Measurements from ENCODE around the gene SLC44A3. TPM values are rescaled to one million over a fixed set of nuclear protein-coding genes. Genes with fewer than 3 reads are reported as not detected.

The SLC44A3 gene
- total and polyA plus RNA-seq, 2 of the 13 experiments (the other 11 are each of a cell fraction or from before 2014, with no cell fraction given), result 6.8 to 14.1 TPM

- H3K27ac ChIP-seq (ENCODE audit: extremely low read length, insufficient read depth, low read length), result no peak overlapping the region
- ATAC-seq, result no peak
- no peak overlapping the region for H2AFZ ChIP-seq (ENCODE audit: low read length)
- H3K9ac ChIP-seq (ENCODE audit: insufficient read depth, low read depth, low read length), result no peak overlapping the region
- in situ Hi-C loops (cut with HindIII; ENCODE audit: extremely low pct_ligation_motif_present, low pct_unique_long_range_greater_than_20kb) (loop anchor here (5.0 to 25.0 kb wide), 2 partner anchors 190 to 385 kb away; partner anchors contain the start of gene RWDD3), intact Hi-C loops (cut with micrococcal nuclease; ENCODE audit: unreplicated experiment) (no loop called here)
- no peaks in the 10 kb centered on the region for H3K27me3 ChIP-seq (ENCODE audit: control insufficient read depth in 1 of 2, insufficient read depth in 2 of 2, low read length in 2 of 2)
- H3K4me1 ChIP-seq (ENCODE audit: insufficient read depth, low read length), result peaks cover 15% of the 10 kb centered on the region
- no peaks in the 10 kb centered on the region for H3K79me2 ChIP-seq (ENCODE audit: insufficient read depth, low read length)
- H3K9me3 ChIP-seq (ENCODE audit: low read length), result no peaks in the 10 kb centered on the region
- H4K20me1 ChIP-seq (ENCODE audit: insufficient read depth, low read length), result no peaks in the 10 kb centered on the region
- no peak for DNase-seq (ENCODE audit: low spot score)
- FAIRE-seq, result no peak
- H3K4me2 ChIP-seq (ENCODE audit: low read depth, low read length), result no peak overlapping the region
- CTCF ChIA-PET (ENCODE audit: low intra/inter-chr PET ratio, low total read pairs), result interaction anchor here (4.9 kb wide), 1 partner anchor 189 kb away, joined by 120 read pairs; no protein-coding TSS in a partner anchor
- POLR2A ChIA-PET, result no interaction called here
- H3K4me3 ChIP-seq (replicated peaks in 1 of 3; ENCODE audit: insufficient read depth in 1 of 3, low read depth in 2 of 3, low read length in 3 of 3), result no peak overlapping the region
- no TSS peak for BruUV-seq (replicated peaks)
- peaks cover 0 to 6% of the 10 kb centered on the region in 2 experiments; a peak in 1 of 5 replicates for H3K36me3 ChIP-seq (replicated peaks in 1 of 2; ENCODE audit: control insufficient read depth in 1 of 2, insufficient read depth in 2 of 2, low read length in 2 of 2)
- 59% methylated on average over 2 of the region's 2 CpGs for WGBS (ENCODE audit: low lambda C conversion rate)
- TF ChIP-seq HNRNPL (IDR thresholded peaks at IDR 0.05; ENCODE audit: low read depth, low read length), result no peak
- no peak for TF ChIP-seq ZNF136 (CRISPR knock-in tag; IDR thresholded peaks at IDR 0.05; ENCODE audit: low read depth)
- TF ChIP-seq ATF6 (CRISPR knock-in tag; conservative IDR thresholded peaks at IDR 0.05), result no peak
- TF ChIP-seq RERE (CRISPR knock-in tag; IDR thresholded peaks at IDR 0.05; ENCODE audit: low read depth), result no peak
- TF ChIP-seq MLXIP (CRISPR knock-in tag; IDR thresholded peaks at IDR 0.05; ENCODE audit: borderline replicate concordance), result no peak
- no peak for TF ChIP-seq SALL2 (CRISPR knock-in tag; IDR thresholded peaks at IDR 0.05)
- TF ChIP-seq KLF9 (CRISPR knock-in tag; IDR thresholded peaks at IDR 0.05; ENCODE audit: low read depth), result no peak
- TF ChIP-seq ZBTB39 (CRISPR knock-in tag; IDR thresholded peaks at IDR 0.05), result no peak
- TF ChIP-seq MXD4 (CRISPR knock-in tag; IDR thresholded peaks at IDR 0.05), result no peak
- TF ChIP-seq ARNT2 (CRISPR knock-in tag; IDR thresholded peaks at IDR 0.05; ENCODE audit: low read depth), result no peak
- TF ChIP-seq HNRNPLL (IDR thresholded peaks at IDR 0.05; ENCODE audit: low read depth, low read length, poor library complexity, severe bottlenecking), result no peak
- no peak for TF ChIP-seq SATB2 (CRISPR knock-in tag; IDR thresholded peaks at IDR 0.05)
Measured at GRCh38 chr1:94852788-94853187, 32.6 kb downstream of the SLC44A3 start.

Measured in HepG2 (cell line).